HG03095 (cell line): ENCODE data around the gene F10.

Experiments
- ATAC-seq: cut with Tn5 transposase; IDR thresholded peaks from one replicate; pipeline ENCODE4 v1.9.1; 2021; ENCODE audit warnings: moderate library complexity; ENCODE audit not compliant: unreplicated experiment

Gene F10

DNA sequence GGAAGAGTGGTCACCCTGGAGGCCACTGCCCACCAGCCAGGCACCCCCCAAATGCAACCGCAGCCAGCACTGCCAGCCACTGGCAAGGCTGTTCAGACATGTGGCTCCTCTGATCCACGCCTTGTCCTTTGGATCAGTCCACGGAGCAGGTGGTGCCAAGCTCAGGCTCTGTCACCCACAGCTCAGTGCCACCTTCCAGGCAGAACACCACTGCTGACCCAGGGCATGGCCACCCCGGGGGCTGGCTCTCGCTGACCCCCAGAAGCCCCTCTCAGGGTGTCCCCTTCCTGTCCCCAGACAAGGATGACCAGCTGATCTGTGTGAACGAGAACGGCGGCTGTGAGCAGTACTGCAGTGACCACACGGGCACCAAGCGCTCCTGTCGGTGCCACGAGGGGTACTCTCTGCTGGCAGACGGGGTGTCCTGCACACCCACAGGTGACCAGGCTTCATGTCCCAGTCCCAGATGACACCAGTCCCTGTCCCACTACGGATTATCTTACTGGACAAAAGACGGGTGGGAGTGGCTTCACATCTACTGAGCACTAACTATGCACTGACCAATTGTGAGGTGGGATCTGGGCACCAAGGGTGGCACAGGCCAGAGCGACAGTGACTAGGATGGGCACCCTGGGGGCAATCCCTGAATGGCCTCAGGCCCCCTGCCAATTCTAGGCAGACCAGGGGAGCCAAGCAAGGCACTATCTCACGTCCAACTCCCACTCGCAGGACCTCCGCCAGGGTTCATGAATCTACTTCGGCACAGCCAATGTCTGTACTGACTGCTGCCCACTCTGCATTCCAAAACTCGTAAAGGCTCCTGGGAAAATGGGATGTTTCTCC is 7.0 kb upstream of the F10 start:
- ATAC-seq, result no peak

DNA sequence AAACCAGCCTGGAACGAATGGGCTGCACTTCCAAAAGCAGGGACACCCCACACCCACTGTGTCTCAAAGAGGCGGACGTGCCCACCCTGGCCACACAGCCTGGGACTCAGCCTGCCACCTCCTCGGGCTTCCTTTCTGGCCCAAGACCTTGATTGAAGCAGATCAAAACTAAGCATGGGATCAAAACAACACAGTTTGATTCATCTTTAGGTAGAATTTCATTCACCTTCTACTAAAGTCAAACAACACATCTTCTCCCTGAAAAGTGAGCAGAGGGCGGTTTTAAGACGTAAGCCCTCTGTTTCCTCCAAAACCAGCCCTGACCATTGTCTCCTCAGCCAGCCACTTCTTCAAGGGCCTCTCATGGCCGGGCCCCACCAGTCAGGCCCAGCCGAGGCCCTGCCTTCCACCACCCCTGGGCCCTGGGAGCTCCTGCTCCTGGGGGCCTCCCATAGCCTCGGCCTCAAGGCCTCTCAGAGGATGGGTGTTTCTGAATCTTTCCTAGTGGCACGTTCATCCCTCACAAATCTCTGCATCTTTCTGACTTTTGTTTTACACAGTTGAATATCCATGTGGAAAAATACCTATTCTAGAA is 6.3 kb upstream of the F10 start:
- no peak for ATAC-seq

DNA sequence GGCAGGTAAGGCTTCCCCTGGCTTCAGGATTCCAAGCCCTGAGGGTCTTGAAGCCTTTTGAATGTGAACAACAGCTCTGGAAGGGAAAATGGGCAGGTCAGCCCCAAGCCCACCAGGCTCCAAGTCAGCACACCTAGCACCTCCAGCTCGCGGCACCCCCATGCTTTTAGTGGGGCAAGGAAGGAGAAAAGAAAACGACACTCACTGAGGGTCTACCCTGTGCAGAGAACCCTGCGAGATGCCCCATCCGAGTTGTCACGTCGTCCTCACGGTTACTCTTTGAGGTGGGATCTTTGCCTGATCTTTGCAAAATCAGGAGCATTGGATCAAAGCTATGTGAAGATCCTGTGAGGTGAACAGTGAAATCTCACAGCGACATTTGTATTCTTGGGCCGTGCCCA is 5.7 kb upstream of the F10 start:
- ATAC-seq, result no peak

- no peak for ATAC-seq
These were observed 5.2 kb upstream of the F10 start for GRCh38 chr13:113117335-113117872.

DNA sequence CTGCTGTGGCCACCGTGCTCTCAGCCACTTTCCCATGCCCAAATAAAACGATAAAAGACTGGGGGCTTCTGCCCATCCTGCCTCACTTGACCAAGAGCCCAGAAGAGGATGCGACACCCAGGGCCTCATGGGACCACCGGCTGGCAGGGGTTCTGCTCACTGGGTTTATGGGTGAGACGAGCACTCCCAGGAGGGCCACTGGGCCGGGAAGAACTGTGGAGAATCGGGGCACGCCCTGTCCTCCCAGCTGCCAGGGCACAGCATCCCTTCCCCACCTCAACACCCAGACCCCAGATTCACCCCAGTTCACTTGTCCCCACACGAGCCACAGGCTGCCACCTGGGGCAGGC is 4.7 kb upstream of the F10 start:
- no peak for ATAC-seq

DNA sequence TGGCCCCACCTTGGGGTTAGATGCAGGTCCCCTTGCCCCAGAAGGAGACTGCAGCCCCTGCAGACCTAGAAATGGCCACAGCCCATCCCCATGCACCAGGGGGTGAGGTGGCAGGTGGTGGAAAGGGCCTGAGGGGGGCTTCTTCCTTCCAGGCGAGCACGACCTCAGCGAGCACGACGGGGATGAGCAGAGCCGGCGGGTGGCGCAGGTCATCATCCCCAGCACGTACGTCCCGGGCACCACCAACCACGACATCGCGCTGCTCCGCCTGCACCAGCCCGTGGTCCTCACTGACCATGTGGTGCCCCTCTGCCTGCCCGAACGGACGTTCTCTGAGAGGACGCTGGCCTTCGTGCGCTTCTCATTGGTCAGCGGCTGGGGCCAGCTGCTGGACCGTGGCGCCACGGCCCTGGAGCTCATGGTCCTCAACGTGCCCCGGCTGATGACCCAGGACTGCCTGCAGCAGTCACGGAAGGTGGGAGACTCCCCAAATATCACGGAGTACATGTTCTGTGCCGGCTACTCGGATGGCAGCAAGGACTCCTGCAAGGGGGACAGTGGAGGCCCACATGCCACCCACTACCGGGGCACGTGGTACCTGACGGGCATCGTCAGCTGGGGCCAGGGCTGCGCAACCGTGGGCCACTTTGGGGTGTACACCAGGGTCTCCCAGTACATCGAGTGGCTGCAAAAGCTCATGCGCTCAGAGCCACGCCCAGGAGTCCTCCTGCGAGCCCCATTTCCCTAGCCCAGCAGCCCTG is 4.2 kb upstream of the F10 start:
- no peak for ATAC-seq

GRCh38 chr13:113119166-113119821 is 3.3 kb upstream of the F10 start:
- no peak for ATAC-seq

GRCh38 chr13:113119822-113120189 is 2.8 kb upstream of the F10 start:
- no peak for ATAC-seq

- ATAC-seq, result no peak
These were observed 2.1 kb upstream of the F10 start for GRCh38 chr13:113120300-113121182.

- no peak for ATAC-seq
These were observed 1.2 kb upstream of the F10 start for GRCh38 chr13:113121183-113121927.

DNA sequence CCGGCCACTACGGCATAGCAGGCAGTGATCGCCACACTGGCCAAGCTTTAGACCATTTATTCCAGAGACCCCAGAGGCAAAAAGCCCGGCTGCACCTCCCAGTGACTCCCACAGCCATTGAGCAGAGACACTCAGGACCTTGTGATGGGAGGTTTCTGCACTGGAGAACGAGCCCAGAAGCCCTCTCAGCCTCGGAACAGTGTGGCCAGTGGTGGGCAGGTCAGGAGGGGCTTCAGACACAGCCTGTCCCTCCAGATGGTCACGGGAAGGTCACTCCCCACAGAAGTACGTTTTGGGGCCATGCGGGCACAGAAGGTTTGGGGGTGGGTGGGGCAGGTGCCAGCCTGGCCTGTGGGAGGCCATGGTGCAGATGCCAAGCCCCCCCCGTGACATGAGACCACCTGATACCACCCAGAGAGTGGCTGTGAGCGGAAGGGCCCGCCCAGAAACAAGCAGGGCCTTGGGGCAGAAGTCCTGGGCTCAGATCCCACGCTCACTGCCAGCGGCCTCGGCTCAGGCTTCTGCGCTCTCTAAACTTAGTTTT is 599 bp upstream of the F10 start:
- no peak for ATAC-seq

DNA sequence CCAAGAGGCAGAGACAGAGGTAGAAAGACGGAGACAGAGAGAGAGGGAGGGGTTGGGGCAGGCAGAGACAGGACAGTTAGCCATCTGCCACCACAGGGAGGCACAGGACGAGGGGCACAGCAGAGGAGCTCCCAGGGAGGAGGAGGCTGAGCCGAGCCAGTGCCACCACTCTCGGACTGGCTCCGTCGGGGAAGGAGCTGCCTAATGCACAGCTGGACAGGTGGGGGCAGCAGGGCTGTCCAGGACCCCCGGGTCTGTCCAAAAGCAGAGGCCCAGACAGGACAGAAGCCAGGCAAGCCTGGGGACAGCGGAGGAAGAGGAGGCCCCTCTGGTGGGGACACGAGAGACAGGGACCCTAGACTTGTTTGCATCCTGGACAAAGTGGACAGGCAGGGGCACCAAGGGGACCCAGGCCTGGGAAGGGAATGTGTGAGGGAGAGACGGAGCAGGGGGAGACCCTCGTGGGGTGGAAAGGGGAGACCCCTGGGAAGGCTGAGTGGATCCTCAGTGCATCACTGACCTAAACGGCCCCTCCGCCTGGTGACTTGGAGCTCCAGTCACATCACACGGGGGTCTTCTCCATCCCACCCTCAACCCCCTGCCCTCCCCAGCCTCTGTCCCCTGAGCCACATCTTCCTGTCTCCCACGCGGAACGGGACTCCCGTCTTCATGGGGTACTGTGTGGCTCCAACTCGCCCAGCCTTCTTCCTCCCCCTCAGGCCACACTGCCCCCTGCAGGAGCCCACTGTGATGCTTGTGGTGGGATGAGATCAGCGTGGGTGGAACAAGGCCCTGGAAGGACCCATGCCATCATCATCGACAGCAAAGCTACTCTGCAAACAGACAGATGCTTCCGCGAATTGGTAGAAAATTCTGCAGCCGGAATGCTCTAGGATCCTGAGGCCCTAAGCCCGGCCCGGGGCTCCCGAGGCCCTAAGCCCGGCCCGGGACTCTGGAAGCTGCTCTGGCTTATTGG is 915 bp downstream of the F10 start:
- ATAC-seq, result no peak

DNA sequence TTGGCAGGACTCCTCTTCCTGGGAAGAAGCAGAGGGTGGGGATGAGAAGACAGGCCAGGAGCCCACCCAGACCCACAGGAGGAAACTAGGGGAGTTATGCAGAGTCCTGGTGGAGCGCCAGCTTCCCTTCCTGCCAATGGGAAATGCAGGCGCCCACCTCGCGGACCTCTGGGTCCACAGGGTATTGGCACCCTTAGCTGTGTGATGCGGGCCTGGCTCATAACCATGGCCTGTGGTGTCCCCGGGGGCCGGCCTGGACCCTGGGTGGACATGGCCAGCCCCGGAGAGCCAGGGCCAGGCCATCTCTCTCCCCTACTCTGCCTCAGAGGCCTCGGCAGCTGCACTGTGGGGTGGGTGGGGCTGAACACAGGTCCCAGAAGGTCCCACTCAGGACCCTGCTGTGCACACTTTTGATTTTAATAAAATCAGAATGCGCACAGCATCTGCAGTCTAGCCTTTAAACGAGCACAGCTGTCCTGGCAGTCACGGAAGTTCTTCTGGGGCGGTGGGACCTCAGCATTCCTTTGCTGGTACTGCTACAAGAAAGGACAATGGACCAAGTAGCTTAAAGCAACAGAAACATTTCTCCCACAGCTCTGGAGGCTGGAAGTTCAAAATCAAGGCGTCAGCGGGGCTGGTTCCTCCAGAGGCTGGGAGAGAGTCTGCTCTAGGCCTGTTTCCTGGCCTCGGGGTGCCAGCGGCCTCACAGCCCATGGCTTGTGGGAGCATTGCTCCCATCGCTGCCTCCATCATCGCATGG is 1.8 kb downstream of the F10 start:
- no peak for ATAC-seq

GRCh38 chr13:113125506-113126264 is 3.1 kb downstream of the F10 start:
- ATAC-seq, result no peak

- ATAC-seq, result no peak
These were observed 3.9 kb downstream of the F10 start for GRCh38 chr13:113126265-113127150.

GRCh38 chr13:113129480-113129879 is 6.9 kb downstream of the F10 start:
- ATAC-seq, result no peak
